H1 (cell line): ENCODE results near the gene DPYSL3. TPM values are rescaled to one million over a fixed set of nuclear protein-coding genes. Genes with fewer than 3 reads are reported as not detected.

Experiments used
- JUN ChIP-seq: IDR thresholded peaks from 2 replicates; pipeline ENCODE4 v1.6.1; 2011; ENCODE audit warnings: low read depth, mild to moderate bottlenecking, improper control_type of control experiment, low read length
- KDM4A ChIP-seq: IDR thresholded peaks from one replicate; pipeline ENCODE4 v1.7.1; 2012; ENCODE audit warnings: low read depth, mild to moderate bottlenecking, moderate library complexity, low read length, inconsistent platforms; ENCODE audit not compliant: severe bottlenecking
- polyA plus RNA-seq, 7 experiments: library from polyadenylated mRNA; depleted of rRNA in 3 of 7; stranded (reverse) in 5 of 7; unstranded in 2 of 7; fragments of >200 nt in 5 of 7; fragments of 200-250 nt in 2 of 7; gene quantifications; 1 replicate in 5 of 7; 2 replicates in 1 of 7; 4 replicates in 1 of 7; pipeline versions ENCODE4 v1.2.1 to v1.2.3, GENCODE V29; 2011 to 2013; ENCODE audit warnings: missing spikeins in 2 of 7, mixed read lengths in 2 of 7
- total RNA-seq: library from RNA; stranded (reverse); fragmentation: NEBNext Ultra II Directional; extraction: Animal tissue kit (Norgen Biotek cat#: 25700); gene quantifications from 2 replicates; pipeline ENCODE4 v1.2.1, GENCODE V29; 2021
- TF ChIP-seq, protein P1 (sequence below): IDR thresholded peaks from 2 replicates; pipeline ENCODE4 v1.6.1; 2011; ENCODE audit warnings: low read depth, mild to moderate bottlenecking, low read length; ENCODE audit not compliant: insufficient read depth

The DPYSL3 gene
- total and polyA plus RNA-seq, 2 of the 8 experiments (the other 6 are each of a cell fraction or from before 2014, with no cell fraction given): 268 to 387 TPM

DNA sequence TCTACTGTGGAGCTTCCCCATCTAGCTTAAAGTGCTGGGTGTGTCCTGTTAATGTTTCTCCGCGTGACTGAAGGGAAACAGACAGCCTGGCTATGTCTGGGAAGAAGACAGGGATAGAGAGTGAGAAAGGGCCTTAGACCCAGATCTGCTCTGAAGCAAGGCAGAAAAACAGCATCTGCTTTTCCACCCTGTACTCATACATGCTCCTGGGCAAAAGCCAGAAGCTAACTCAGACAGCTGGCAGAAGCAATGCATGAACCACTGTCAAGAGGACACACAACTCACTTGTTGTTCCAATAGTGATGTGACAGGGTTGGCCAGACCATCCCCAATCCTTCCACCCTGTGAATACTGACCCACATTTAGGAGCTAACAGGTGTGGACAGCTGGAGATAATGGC lies 63.3 kb downstream of the DPYSL3 start (continued):
- TF ChIP-seq, protein P1, sequence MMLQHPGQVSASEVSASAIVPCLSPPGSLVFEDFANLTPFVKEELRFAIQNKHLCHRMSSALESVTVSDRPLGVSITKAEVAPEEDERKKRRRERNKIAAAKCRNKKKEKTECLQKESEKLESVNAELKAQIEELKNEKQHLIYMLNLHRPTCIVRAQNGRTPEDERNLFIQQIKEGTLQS: no peak
- TF ChIP-seq JUN: no peak
- TF ChIP-seq KDM4A: no peak
